ENCODE results near the gene KNOP1. TPM values are rescaled to one million over a fixed set of nuclear protein-coding genes. Genes with fewer than 3 reads are reported as not detected.

KNOP1 gene
- total RNA-seq, 1 donor: 10.1 TPM

GRCh38 chr16:19751478-19752385 is 33.7 kb upstream of the KNOP1 start:
- DNase-seq (ENCODE audit: insufficient read length, low spot score, missing footprints): no peak

GRCh38 chr16:19749571-19750080 is 31.6 kb upstream of the KNOP1 start:
- H3K36me3 ChIP-seq (ENCODE audit: insufficient read depth, low read length): no peaks in the 10 kb centered on the region
- no peak overlapping the region for H3K4me2 ChIP-seq (ENCODE audit: insufficient read depth, low read length)
- TF ChIP-seq CTCF (IDR thresholded peaks at IDR 0.05; ENCODE audit: extremely low read depth, low read depth, low read length): no peak
- H2AFZ ChIP-seq (ENCODE audit: low read length): no peak overlapping the region
- DNase-seq (ENCODE audit: insufficient read length, low spot score, missing footprints): no peak
- no peaks in the 10 kb centered on the region for H3K79me2 ChIP-seq (ENCODE audit: insufficient read depth, low read length)
- H3K27ac ChIP-seq (ENCODE audit: low read depth, low read length): no peak overlapping the region
- H3K4me3 ChIP-seq (ENCODE audit: insufficient read depth, low read length): no peak overlapping the region
- no peaks in the 10 kb centered on the region for H4K20me1 ChIP-seq (ENCODE audit: insufficient read depth, low read length)
- H3K9me3 ChIP-seq (ENCODE audit: low read depth, low read length): no peaks in the 10 kb centered on the region
- H3K27me3 ChIP-seq (ENCODE audit: insufficient read depth, low read length): no peaks in the 10 kb centered on the region
- H3K4me1 ChIP-seq (ENCODE audit: insufficient read depth, low read length): peaks cover 12% of the 10 kb centered on the region

More at GRCh38 chr16:19751478-19752385, 33.7 kb upstream of the KNOP1 start:
- H4K20me1 ChIP-seq (ENCODE audit: insufficient read depth, low read length): no peaks in the 10 kb centered on the region
- H3K36me3 ChIP-seq (ENCODE audit: insufficient read depth, low read length): no peaks in the 10 kb centered on the region
- H3K79me2 ChIP-seq (ENCODE audit: insufficient read depth, low read length): no peaks in the 10 kb centered on the region
- no peak overlapping the region for H2AFZ ChIP-seq (ENCODE audit: low read length)
- peaks cover 12% of the 10 kb centered on the region for H3K4me1 ChIP-seq (ENCODE audit: insufficient read depth, low read length)
- H3K27ac ChIP-seq (ENCODE audit: low read depth, low read length): no peak overlapping the region
- H3K27me3 ChIP-seq (ENCODE audit: insufficient read depth, low read length): no peaks in the 10 kb centered on the region
- H3K4me2 ChIP-seq (ENCODE audit: insufficient read depth, low read length): no peak overlapping the region
- TF ChIP-seq CTCF (IDR thresholded peaks at IDR 0.05; ENCODE audit: extremely low read depth, low read depth, low read length): no peak
- H3K4me3 ChIP-seq (ENCODE audit: insufficient read depth, low read length): no peak overlapping the region
- no peaks in the 10 kb centered on the region for H3K9me3 ChIP-seq (ENCODE audit: low read depth, low read length)

DNA sequence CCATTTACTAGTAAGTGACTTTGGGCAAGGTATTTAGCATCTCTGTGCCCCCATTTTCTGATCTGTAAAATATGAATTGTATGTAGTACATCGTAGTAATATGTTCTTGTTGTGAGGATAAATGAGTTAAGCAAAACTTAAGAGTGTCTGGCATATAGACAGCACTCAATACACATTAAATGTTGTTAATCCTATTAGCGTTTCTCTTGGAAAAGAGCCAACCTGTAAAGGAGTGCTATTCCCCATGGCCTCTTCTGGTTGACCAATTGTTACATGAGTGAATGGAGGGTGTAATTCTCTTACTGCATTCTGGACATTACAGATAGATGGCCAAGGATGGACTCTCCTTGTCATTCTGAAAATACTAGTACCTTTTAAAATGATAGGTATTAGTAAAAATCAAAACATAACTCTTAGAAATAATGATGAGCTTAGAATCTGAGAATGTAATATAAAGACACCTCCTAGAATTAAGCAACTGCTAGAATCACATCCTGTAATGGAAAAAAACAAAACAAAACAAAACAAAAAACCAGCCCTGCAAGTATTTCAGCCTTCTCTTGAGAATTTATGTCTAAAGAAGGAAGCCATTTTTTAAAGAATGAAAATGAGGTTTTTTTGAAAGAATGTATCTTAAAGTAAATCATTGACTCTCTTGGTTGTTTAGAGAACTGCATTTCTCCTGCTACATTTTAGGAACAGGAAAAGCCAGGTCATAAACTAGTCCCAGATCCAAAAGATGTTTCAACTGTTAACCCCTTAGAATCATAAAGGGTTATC is 30.6 kb upstream of the KNOP1 start:
- DNase-seq (ENCODE audit: insufficient read length, low spot score, missing footprints): no peak
- Histone ChIP-seq H3K27ac (ENCODE audit: low read depth, low read length) (no peak overlapping the region), H3K4me1 (ENCODE audit: insufficient read depth, low read length) (peaks cover 6% of the 10 kb centered on the region), H3K9me3 (ENCODE audit: low read depth, low read length) (no peaks in the 10 kb centered on the region), H3K4me2 (ENCODE audit: insufficient read depth, low read length) (no peak overlapping the region), H2AFZ (ENCODE audit: low read length) (no peak overlapping the region), H3K4me3 (ENCODE audit: insufficient read depth, low read length) (no peak overlapping the region), H4K20me1 (ENCODE audit: insufficient read depth, low read length) (no peaks in the 10 kb centered on the region), H3K79me2 (ENCODE audit: insufficient read depth, low read length) (no peaks in the 10 kb centered on the region), H3K36me3 (ENCODE audit: insufficient read depth, low read length) (no peaks in the 10 kb centered on the region), H3K27me3 (ENCODE audit: insufficient read depth, low read length) (no peaks in the 10 kb centered on the region)
- no peak for TF ChIP-seq CTCF (IDR thresholded peaks at IDR 0.05; ENCODE audit: extremely low read depth, low read depth, low read length)

DNA sequence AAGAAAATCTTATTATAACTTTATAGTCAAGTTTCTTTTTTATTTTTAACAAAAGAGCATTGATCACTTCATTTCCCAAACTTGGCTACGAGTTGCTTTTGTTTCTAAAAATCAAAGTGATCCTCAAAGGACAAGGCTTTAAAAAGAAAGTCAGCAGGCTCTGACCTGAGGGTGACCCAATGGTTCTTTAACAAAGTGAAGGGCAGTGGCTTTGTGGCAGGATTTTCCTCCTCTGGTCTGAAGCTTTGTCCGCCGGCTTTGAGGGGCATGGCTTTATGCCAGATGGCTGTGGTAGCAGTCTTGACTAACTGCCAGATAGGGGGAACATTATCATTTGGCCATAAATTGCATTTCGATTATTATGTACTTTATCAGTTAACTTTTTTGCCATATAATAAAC is 28.5 kb upstream of the KNOP1 start:
- DNase-seq (ENCODE audit: insufficient read length, low spot score, missing footprints): no peak
- no peaks in the 10 kb centered on the region for H3K36me3 ChIP-seq (ENCODE audit: insufficient read depth, low read length)
- no peaks in the 10 kb centered on the region for H4K20me1 ChIP-seq (ENCODE audit: insufficient read depth, low read length)
- H3K4me3 ChIP-seq (ENCODE audit: insufficient read depth, low read length): no peak overlapping the region
- no peaks in the 10 kb centered on the region for H3K27me3 ChIP-seq (ENCODE audit: insufficient read depth, low read length)
- no peak for TF ChIP-seq CTCF (IDR thresholded peaks at IDR 0.05; ENCODE audit: extremely low read depth, low read depth, low read length)
- H2AFZ ChIP-seq (ENCODE audit: low read length): no peak overlapping the region
- H3K4me1 ChIP-seq (ENCODE audit: insufficient read depth, low read length): peaks cover 3% of the 10 kb centered on the region
- no peak overlapping the region for H3K27ac ChIP-seq (ENCODE audit: low read depth, low read length)
- H3K79me2 ChIP-seq (ENCODE audit: insufficient read depth, low read length): no peaks in the 10 kb centered on the region
- H3K4me2 ChIP-seq (ENCODE audit: insufficient read depth, low read length): no peak overlapping the region
- no peaks in the 10 kb centered on the region for H3K9me3 ChIP-seq (ENCODE audit: low read depth, low read length)

All from osteoblast (primary cell).